K562 (cell line): ENCODE data around the gene TRPM2. TPM values are rescaled to one million over a fixed set of nuclear protein-coding genes. Genes with fewer than 3 reads are reported as not detected.

Experiments
- POLR2A ChIP-seq: fragments of 450-650 bp; conservative IDR thresholded peaks from 2 replicates; pipeline ENCODE4 v1.6.1; 2016
- POLR2G ChIP-seq: fragments of 200-400 bp; formaldehyde crosslinking; IDR thresholded peaks from 2 replicates; pipeline ENCODE4 v1.6.1; 2017; ENCODE audit warnings: low read depth, mild to moderate bottlenecking, antibody characterized with exemption, low read length, moderate library complexity
- PURB ChIP-seq: sonication (generic); formaldehyde crosslinking; IDR thresholded peaks from 2 replicates; pipeline ENCODE4 v1.9.0; 2021; ENCODE audit warnings: low read depth, mild to moderate bottlenecking, missing genetic modification reagents
- RNF2 ChIP-seq: sonication (generic); IDR thresholded peaks from 2 replicates; pipeline ENCODE4 v1.6.1; 2016
- STAT5A ChIP-seq: IDR thresholded peaks from 2 replicates; pipeline ENCODE4 v1.6.1; 2012; ENCODE audit warnings: low read length, inconsistent platforms, borderline replicate concordance
- TFAM ChIP-seq: fragments of 250-450 bp; sonication (Bioruptor Pico); conservative IDR thresholded peaks from 2 replicates; pipeline ENCODE4 v1.5.0; 2021; ENCODE audit warnings: mild to moderate bottlenecking, moderate library complexity
- THRAP3 ChIP-seq: fragments of 450-650 bp; IDR thresholded peaks from 2 replicates; pipeline ENCODE4 v1.6.1; 2016; ENCODE audit warnings: mild to moderate bottlenecking, inconsistent platforms, borderline replicate concordance
- TRIM28 ChIP-seq: fragments of 450-650 bp; IDR thresholded peaks from 2 replicates; pipeline ENCODE4 v1.6.1; 2017
- ZNF23 ChIP-seq: fragments of 250-450 bp; sonication (Bioruptor Pico); IDR thresholded peaks from 2 replicates; pipeline ENCODE4 v1.4.0; 2020; ENCODE audit warnings: mild to moderate bottlenecking
- ZNF263 ChIP-seq: sonication (generic); formaldehyde crosslinking; IDR thresholded peaks from 2 replicates; pipeline ENCODE4 v1.8.0; 2022; ENCODE audit warnings: mild to moderate bottlenecking, missing genetic modification reagents, borderline replicate concordance
- ZNF316 ChIP-seq: fragments of 450-650 bp; IDR thresholded peaks from 2 replicates; pipeline ENCODE4 v1.6.1; 2016
- polyA plus RNA-seq, 8 experiments: library from polyadenylated mRNA; depleted of rRNA in 4 of 8; stranded (reverse) in 5 of 8; unstranded in 3 of 8; fragments of >200 nt; fragmentation: Nextera tagmentation in 2 of 8; fragmentation: Illumina TruSeq in 1 of 8; extraction: Ambion mirVana in 2 of 8; extraction: Trizol in 1 of 8; gene quantifications; 2 replicates each; pipeline versions ENCODE4 v1.2.1 to v1.2.3, GENCODE V29; 2011 to 2014; ENCODE audit warnings: inconsistent platforms in 1 of 8, missing spikeins in 1 of 8
- total RNA-seq, 7 experiments: library from RNA; depleted of rRNA in 6 of 7; stranded (reverse); fragments of >200 nt in 6 of 7; fragmentation: Illumina TruSeq in 2 of 7; extraction: Trizol in 2 of 7; gene quantifications; 2 replicates each; pipeline versions ENCODE4 v1.2.1 to v1.2.3, GENCODE V29; 2011 to 2021; ENCODE audit warnings: low replicate concordance in 1 of 7
- TF ChIP-seq, protein P1 (sequence below), 2 experiments: fragments of 200-800 bp in 1 of 2; sonication (Bioruptor generic) in 1 of 2; sonication (generic) in 1 of 2; formaldehyde crosslinking in 1 of 2; IDR thresholded peaks in 1 of 2; conservative IDR thresholded peaks in 1 of 2; 2 replicates each; pipeline versions ENCODE4 v1.5.0 to v1.6.1; 2016 to 2020; ENCODE audit warnings: missing compliant biosample characterization in 1 of 2, missing genetic modification characterization in 1 of 2, missing genetic modification reagents in 1 of 2
- TF ChIP-seq, protein P2 (sequence below): fragments of 250-450 bp; sonication (Bioruptor Pico); IDR thresholded peaks from 2 replicates; pipeline ENCODE4 v1.8.0; 2021; ENCODE audit warnings: borderline replicate concordance, mild to moderate bottlenecking, moderate library complexity; ENCODE audit not compliant: poor library complexity, severe bottlenecking
- TF ChIP-seq, protein P3 (sequence below): sonication (generic); formaldehyde crosslinking; IDR thresholded peaks from 2 replicates; pipeline ENCODE4 v1.8.0; 2022; ENCODE audit warnings: mild to moderate bottlenecking, low read depth, missing genetic modification reagents
- TF ChIP-seq, protein P4 (sequence below): fragments of 200-600 bp; sonication (generic); IDR thresholded peaks from one replicate; pipeline ENCODE4 v1.6.1; 2012; ENCODE audit warnings: mild to moderate bottlenecking, low read depth, low read length, inconsistent platforms

TRPM2 gene
- total and polyA plus RNA-seq, 9 of the 15 experiments (the other 6 are each of a cell fraction or from before 2014, with no cell fraction given): 0.33 to 2.1 (median 0.98) TPM; not detected in 2

DNA sequence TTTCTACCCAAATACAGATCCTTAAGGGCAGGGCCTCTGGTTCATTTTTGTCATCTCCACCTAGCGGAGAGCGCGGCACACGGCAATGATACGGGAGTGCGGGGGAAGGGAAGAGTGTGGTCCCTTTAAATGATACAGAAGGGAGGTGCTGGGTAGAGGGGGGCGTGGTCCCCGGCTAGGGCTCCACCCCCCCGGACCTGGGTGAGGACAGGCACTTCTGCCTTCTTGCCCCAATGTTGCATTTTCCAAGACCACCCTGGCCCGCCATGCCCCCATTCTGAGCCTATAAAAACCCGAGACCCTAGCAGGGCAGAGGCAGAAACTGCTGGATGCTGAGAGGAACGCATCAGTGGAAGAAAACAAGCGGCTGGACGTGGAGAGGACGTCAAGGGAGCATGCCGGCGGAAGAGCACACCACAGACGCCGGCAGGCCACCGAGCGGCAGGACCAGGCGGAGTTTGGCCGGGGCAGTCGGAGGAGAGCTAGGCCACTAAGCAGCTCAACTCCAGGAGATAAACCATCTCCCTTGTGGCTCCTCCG lies 131.9 kb downstream of the TRPM2 start (continued):
- TF ChIP-seq, protein P1, sequence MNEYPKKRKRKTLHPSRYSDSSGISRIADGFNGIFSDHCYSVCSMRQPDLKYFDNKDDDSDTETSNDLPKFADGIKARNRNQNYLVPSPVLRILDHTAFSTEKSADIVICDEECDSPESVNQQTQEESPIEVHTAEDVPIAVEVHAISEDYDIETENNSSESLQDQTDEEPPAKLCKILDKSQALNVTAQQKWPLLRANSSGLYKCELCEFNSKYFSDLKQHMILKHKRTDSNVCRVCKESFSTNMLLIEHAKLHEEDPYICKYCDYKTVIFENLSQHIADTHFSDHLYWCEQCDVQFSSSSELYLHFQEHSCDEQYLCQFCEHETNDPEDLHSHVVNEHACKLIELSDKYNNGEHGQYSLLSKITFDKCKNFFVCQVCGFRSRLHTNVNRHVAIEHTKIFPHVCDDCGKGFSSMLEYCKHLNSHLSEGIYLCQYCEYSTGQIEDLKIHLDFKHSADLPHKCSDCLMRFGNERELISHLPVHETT (CRISPR knock-in tag; conservative IDR thresholded peaks at IDR 0.05 in 1 of 2, IDR thresholded peaks at IDR 0.05 in 1 of 2): no peak
- TF ChIP-seq ZNF263 (CRISPR knock-in tag) (no peak), THRAP3 (no peak), RNF2 (no peak), ZNF23 (CRISPR knock-in tag) (no peak), POLR2A (no peak), TFAM (CRISPR knock-in tag) (no peak), STAT5A (no peak), PURB (CRISPR knock-in tag) (no peak), TRIM28 (no peak), POLR2G (no peak), ZNF316 (no peak)
- TF ChIP-seq, protein P2, sequence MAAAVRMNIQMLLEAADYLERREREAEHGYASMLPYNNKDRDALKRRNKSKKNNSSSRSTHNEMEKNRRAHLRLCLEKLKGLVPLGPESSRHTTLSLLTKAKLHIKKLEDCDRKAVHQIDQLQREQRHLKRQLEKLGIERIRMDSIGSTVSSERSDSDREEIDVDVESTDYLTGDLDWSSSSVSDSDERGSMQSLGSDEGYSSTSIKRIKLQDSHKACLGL (CRISPR knock-in tag): no peak
- TF ChIP-seq, protein P3, sequence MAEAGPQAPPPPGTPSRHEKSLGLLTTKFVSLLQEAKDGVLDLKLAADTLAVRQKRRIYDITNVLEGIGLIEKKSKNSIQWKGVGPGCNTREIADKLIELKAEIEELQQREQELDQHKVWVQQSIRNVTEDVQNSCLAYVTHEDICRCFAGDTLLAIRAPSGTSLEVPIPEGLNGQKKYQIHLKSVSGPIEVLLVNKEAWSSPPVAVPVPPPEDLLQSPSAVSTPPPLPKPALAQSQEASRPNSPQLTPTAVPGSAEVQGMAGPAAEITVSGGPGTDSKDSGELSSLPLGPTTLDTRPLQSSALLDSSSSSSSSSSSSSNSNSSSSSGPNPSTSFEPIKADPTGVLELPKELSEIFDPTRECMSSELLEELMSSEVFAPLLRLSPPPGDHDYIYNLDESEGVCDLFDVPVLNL (CRISPR knock-in tag): no peak
- TF ChIP-seq, protein P4, sequence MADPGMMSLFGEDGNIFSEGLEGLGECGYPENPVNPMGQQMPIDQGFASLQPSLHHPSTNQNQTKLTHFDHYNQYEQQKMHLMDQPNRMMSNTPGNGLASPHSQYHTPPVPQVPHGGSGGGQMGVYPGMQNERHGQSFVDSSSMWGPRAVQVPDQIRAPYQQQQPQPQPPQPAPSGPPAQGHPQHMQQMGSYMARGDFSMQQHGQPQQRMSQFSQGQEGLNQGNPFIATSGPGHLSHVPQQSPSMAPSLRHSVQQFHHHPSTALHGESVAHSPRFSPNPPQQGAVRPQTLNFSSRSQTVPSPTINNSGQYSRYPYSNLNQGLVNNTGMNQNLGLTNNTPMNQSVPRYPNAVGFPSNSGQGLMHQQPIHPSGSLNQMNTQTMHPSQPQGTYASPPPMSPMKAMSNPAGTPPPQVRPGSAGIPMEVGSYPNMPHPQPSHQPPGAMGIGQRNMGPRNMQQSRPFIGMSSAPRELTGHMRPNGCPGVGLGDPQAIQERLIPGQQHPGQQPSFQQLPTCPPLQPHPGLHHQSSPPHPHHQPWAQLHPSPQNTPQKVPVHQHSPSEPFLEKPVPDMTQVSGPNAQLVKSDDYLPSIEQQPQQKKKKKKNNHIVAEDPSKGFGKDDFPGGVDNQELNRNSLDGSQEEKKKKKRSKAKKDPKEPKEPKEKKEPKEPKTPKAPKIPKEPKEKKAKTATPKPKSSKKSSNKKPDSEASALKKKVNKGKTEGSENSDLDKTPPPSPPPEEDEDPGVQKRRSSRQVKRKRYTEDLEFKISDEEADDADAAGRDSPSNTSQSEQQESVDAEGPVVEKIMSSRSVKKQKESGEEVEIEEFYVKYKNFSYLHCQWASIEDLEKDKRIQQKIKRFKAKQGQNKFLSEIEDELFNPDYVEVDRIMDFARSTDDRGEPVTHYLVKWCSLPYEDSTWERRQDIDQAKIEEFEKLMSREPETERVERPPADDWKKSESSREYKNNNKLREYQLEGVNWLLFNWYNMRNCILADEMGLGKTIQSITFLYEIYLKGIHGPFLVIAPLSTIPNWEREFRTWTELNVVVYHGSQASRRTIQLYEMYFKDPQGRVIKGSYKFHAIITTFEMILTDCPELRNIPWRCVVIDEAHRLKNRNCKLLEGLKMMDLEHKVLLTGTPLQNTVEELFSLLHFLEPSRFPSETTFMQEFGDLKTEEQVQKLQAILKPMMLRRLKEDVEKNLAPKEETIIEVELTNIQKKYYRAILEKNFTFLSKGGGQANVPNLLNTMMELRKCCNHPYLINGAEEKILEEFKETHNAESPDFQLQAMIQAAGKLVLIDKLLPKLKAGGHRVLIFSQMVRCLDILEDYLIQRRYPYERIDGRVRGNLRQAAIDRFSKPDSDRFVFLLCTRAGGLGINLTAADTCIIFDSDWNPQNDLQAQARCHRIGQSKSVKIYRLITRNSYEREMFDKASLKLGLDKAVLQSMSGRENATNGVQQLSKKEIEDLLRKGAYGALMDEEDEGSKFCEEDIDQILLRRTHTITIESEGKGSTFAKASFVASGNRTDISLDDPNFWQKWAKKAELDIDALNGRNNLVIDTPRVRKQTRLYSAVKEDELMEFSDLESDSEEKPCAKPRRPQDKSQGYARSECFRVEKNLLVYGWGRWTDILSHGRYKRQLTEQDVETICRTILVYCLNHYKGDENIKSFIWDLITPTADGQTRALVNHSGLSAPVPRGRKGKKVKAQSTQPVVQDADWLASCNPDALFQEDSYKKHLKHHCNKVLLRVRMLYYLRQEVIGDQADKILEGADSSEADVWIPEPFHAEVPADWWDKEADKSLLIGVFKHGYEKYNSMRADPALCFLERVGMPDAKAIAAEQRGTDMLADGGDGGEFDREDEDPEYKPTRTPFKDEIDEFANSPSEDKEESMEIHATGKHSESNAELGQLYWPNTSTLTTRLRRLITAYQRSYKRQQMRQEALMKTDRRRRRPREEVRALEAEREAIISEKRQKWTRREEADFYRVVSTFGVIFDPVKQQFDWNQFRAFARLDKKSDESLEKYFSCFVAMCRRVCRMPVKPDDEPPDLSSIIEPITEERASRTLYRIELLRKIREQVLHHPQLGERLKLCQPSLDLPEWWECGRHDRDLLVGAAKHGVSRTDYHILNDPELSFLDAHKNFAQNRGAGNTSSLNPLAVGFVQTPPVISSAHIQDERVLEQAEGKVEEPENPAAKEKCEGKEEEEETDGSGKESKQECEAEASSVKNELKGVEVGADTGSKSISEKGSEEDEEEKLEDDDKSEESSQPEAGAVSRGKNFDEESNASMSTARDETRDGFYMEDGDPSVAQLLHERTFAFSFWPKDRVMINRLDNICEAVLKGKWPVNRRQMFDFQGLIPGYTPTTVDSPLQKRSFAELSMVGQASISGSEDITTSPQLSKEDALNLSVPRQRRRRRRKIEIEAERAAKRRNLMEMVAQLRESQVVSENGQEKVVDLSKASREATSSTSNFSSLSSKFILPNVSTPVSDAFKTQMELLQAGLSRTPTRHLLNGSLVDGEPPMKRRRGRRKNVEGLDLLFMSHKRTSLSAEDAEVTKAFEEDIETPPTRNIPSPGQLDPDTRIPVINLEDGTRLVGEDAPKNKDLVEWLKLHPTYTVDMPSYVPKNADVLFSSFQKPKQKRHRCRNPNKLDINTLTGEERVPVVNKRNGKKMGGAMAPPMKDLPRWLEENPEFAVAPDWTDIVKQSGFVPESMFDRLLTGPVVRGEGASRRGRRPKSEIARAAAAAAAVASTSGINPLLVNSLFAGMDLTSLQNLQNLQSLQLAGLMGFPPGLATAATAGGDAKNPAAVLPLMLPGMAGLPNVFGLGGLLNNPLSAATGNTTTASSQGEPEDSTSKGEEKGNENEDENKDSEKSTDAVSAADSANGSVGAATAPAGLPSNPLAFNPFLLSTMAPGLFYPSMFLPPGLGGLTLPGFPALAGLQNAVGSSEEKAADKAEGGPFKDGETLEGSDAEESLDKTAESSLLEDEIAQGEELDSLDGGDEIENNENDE: no peak
